NCI-H1417 treated with DMSO at 0.1 percent for 48 hours (cell line): ENCODE measurements around the gene PPARD.
"Not testable (repeated sequence)": the region's sequence is repeated elsewhere in the genome, so short reads cannot be mapped to it uniquely, and the experiment has no call there.

Experiments used
- DNase-seq: peaks from one replicate; lab custom pipeline; 2025; lab: John Stamatoyannopoulos, UW

The PPARD gene

GRCh38 chr6:35312076-35312800 is 30.1 kb upstream of the PPARD start:
- no peak for DNase-seq

GRCh38 chr6:35312807-35313206 is 29.6 kb upstream of the PPARD start:
- no peak for DNase-seq

GRCh38 chr6:35317483-35318195 is 24.7 kb upstream of the PPARD start:
- DNase-seq = no peak

GRCh38 chr6:35318196-35319171 is 23.9 kb upstream of the PPARD start:
- peak; percentile 4 for DNase-seq

GRCh38 chr6:35319346-35320030 is 22.9 kb upstream of the PPARD start:
- no peak for DNase-seq

- DNase-seq = no peak
Measured at GRCh38 chr6:35320031-35320410, 22.3 kb upstream of the PPARD start.

- DNase-seq = no peak
Measured at GRCh38 chr6:35321091-35321490, 21.3 kb upstream of the PPARD start.

- DNase-seq = no peak
Measured at GRCh38 chr6:35327349-35328027, 14.9 kb upstream of the PPARD start.

- DNase-seq = no peak
Measured at GRCh38 chr6:35328108-35328723, 14.1 kb upstream of the PPARD start.

- not testable (repeated sequence) for DNase-seq
Measured at GRCh38 chr6:35328965-35329364, 13.4 kb upstream of the PPARD start.

- DNase-seq = no peak
Measured at GRCh38 chr6:35330541-35331119, 11.7 kb upstream of the PPARD start.

GRCh38 chr6:35332074-35332887 is 10.1 kb upstream of the PPARD start:
- DNase-seq = peak; percentile 24

GRCh38 chr6:35341557-35341956 is 801 bp upstream of the PPARD start:
- no peak for DNase-seq

GRCh38 chr6:35343092-35343834 is 905 bp downstream of the PPARD start:
- no peak for DNase-seq

- no peak for DNase-seq
Measured at GRCh38 chr6:35343835-35344550, 1.6 kb downstream of the PPARD start.

GRCh38 chr6:35351422-35351821 is 9.1 kb downstream of the PPARD start:
- no peak for DNase-seq

GRCh38 chr6:35352735-35353134 is 10.4 kb downstream of the PPARD start:
- DNase-seq = no peak
